KG1 (cell line): ENCODE data around the gene OGFR.

Source experiments
- DNase-seq: peaks from one replicate; lab custom pipeline; 2025; lab: John Stamatoyannopoulos, UW

OGFR gene

GRCh38 chr20:62804627-62805154, at the start of gene OGFR:
Gene OGFR (plus strand): TSS chr20:62804835. CDS start chr20:62804860, 25 bp downstream.
- peak; percentile 53 for DNase-seq

GRCh38 chr20:62754991-62755356, 49.7 kb upstream of the OGFR start:
- DNase-seq: no peak

- DNase-seq: no peak
These were observed 48.6 kb upstream of the OGFR start for GRCh38 chr20:62755817-62756724.

- DNase-seq: no peak
These were observed 46.3 kb upstream of the OGFR start for GRCh38 chr20:62758226-62758912.

- DNase-seq: no peak
These were observed 44.6 kb upstream of the OGFR start for GRCh38 chr20:62759981-62760431.

- no peak for DNase-seq
These were observed 44.2 kb upstream of the OGFR start for GRCh38 chr20:62760471-62760855.

- DNase-seq: no peak
These were observed 43.5 kb upstream of the OGFR start for GRCh38 chr20:62760856-62761758.

- no peak for DNase-seq
These were observed 42.9 kb upstream of the OGFR start for GRCh38 chr20:62761759-62762131.

- no peak for DNase-seq
These were observed 42.3 kb upstream of the OGFR start for GRCh38 chr20:62762376-62762775.

GRCh38 chr20:62762801-62763368, 41.8 kb upstream of the OGFR start:
- DNase-seq: no peak

GRCh38 chr20:62763404-62763803, 41.2 kb upstream of the OGFR start:
- no peak for DNase-seq

- no peak for DNase-seq
These were observed 40.3 kb upstream of the OGFR start for GRCh38 chr20:62764156-62764935.

GRCh38 chr20:62765021-62765420, 39.6 kb upstream of the OGFR start:
- no peak for DNase-seq

GRCh38 chr20:62765432-62766070, 39.1 kb upstream of the OGFR start:
- no peak for DNase-seq

GRCh38 chr20:62766071-62766450, 38.6 kb upstream of the OGFR start:
- no peak for DNase-seq

GRCh38 chr20:62766716-62767115, 37.9 kb upstream of the OGFR start:
- no peak for DNase-seq

- DNase-seq: no peak
These were observed 36.4 kb upstream of the OGFR start for GRCh38 chr20:62768234-62768546.

- DNase-seq: no peak
These were observed 35.9 kb upstream of the OGFR start for GRCh38 chr20:62768551-62769287.

- DNase-seq: no peak
These were observed 35.1 kb upstream of the OGFR start for GRCh38 chr20:62769346-62770071.
